Right cardiac atrium (tissue), 5 donors: Measurements from ENCODE around the gene UNC5B. TPM values are rescaled to one million over a fixed set of nuclear protein-coding genes. Genes with fewer than 3 reads are reported as not detected.
A peak's percentile ranks its signal among the peaks of the same experiment; 100 is the strongest.

Experiments
- ATAC-seq, 2 donors: fragments of 200-7000 bp; cut with Tn5 transposase; one replicate each; pipeline versions ENCODE4 v1.8.0 to v1.9.1; 2020; ENCODE audit warnings: moderate library complexity in 2 of 2, mild to moderate bottlenecking in 1 of 2
- DNase-seq, 3 donors: peaks; one replicate each; pipeline ENCODE4 v3.0.0-alpha.2; 2020
- H3K27ac ChIP-seq: one replicate; pipeline ENCODE4 v1.5.1; 2013; ENCODE audit warnings: mild to moderate bottlenecking, low read length, control low read depth, moderate library complexity
- H3K27me3 ChIP-seq: one replicate; pipeline ENCODE4 v1.6.1; 2013; ENCODE audit not compliant: control insufficient read depth, insufficient read depth
- H3K4me1 ChIP-seq: one replicate; pipeline ENCODE4 v1.6.1; 2013; ENCODE audit warnings: low read length; ENCODE audit not compliant: control insufficient read depth, insufficient read depth
- H3K4me3 ChIP-seq: one replicate; pipeline ENCODE4 v1.5.1; 2013; ENCODE audit warnings: low read length, control low read depth
- H3K9me3 ChIP-seq: one replicate; pipeline ENCODE4 v1.6.1; 2013; ENCODE audit warnings: low read length; ENCODE audit not compliant: control insufficient read depth
- WGBS: extraction: QIAGEN DNeasy Blood & Tissue Kit; methylation state at CpG from one replicate; pipeline ENCODE4 v1.1.7; 2013; 5-methylcytosine and 5-hydroxymethylcytosine counted together
- intact Hi-C, 4 donors: fragments of 100-400 bp; cut with DNase I; formaldehyde crosslinking; loops; one replicate each; pipeline versions ENCODE4 v1.11.0 to v1.14.0; 2022 to 2023
- polyA plus RNA-seq: library from polyadenylated mRNA; stranded (reverse); fragments of 200-250 nt; gene quantifications from one replicate; pipeline ENCODE4 v1.2.3, GENCODE V29; 2013
- total RNA-seq, 4 donors: library from RNA; stranded (reverse); fragmentation: NEBNext Ultra II Directional; extraction: Animal tissue kit (Norgen Biotek cat#: 25700); gene quantifications; one replicate each; pipeline ENCODE4 v1.2.1, GENCODE V29; 2021
- donor health status: healthy with polysubstance abuse.
- donor health status: DM: no; HTN: yes; CAD: no.
- donor health status: DM: no; HTN: no; CAD: no.
- donor health status: DM: no; HTN: yes; CAD: no; lungs with severe emphysema.
- donor health status: DM: yes; HTN: yes; CAD: no.

Gene UNC5B
- total and polyA plus RNA-seq, 5 donors: 12.4 to 26.6 (median 22.4) TPM

GRCh38 chr10:71306979-71307378 is 94.6 kb downstream of the UNC5B start:
- Histone ChIP-seq H3K27ac (no peak overlapping the region), H3K9me3 (no peaks in the 10 kb centered on the region), H3K4me1 (no peaks in the 10 kb centered on the region), H3K4me3 (no peak overlapping the region), H3K27me3 (no peaks in the 10 kb centered on the region)
- WGBS: 75% methylated on average over 3 of the region's 3 CpGs
- no peak for ATAC-seq
- peak in 1 of 3 donors; percentile 5 for DNase-seq
- intact Hi-C loops: no loop called here

DNA sequence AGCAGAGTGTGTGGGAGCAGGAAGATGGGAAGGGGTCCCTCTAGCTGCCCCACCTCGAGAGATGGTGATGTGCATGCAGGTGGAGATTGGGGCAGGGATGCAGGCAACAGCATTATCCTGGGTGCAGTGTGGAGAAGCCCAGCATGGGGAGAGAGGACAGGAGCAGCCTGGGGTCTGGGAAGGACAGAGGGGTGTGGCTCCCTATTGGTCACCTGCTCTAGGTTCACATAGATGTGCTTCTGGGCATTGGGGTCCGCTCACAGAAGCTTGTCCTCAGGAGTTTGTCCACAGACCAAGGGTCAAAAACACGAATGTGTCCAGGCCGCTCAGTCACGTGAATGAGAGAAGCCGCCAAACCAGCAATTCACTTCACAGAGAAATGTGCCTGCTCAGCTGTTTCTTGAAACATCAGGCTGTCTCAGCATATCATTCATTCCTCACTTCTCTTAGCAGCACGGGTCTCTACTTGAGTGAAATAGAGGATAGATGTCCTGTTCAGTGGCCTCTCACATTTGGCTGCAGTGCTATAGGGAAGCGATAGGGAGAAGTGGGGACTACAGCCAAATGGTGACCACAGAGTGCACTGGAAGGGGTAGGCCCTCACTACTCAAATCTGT is 95.2 kb downstream of the UNC5B start:
- DNase-seq (peak in 1 of 3 donors; percentile 62), ATAC-seq (peak; percentile 19 to 25)
- Histone ChIP-seq H3K27ac (no peak overlapping the region), H3K9me3 (no peaks in the 10 kb centered on the region), H3K27me3 (no peaks in the 10 kb centered on the region), H3K4me3 (no peak overlapping the region), H3K4me1 (no peaks in the 10 kb centered on the region)
- intact Hi-C loops: no loop called here
- 52% methylated on average over 8 of the region's 8 CpGs for WGBS

GRCh38 chr10:71308244-71308643 is 95.9 kb downstream of the UNC5B start:
- H3K9me3 ChIP-seq: no peaks in the 10 kb centered on the region
- WGBS: 85% methylated on average over 2 of the region's 2 CpGs
- intact Hi-C loops: no loop called here
- ATAC-seq (no peak), DNase-seq (peak in 1 of 3 donors; percentile 20)
- H3K4me1 ChIP-seq: no peaks in the 10 kb centered on the region
- H3K27ac ChIP-seq: no peak overlapping the region
- no peak overlapping the region for H3K4me3 ChIP-seq
- no peaks in the 10 kb centered on the region for H3K27me3 ChIP-seq

DNA sequence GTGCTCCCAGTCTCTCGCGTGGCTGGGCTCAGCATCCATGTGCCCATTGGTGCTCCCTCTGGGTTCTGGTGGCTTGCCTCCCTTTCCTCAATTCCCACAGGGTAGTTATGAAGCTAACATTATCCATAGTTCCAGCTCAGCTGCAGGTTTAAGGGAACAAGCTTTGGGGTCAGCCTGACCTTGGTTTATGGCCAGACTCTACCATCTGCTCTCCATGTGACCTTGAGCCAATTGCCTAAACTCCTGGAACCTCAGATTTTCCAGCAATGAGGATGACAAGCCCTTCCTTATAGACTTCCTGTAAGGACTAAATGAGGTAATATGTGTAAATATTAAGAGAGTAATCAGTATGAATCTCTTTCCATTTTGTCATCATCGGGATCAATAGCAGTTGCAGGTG is 96.6 kb downstream of the UNC5B start:
- Histone ChIP-seq H3K27ac (no peak overlapping the region), H3K4me3 (no peak overlapping the region), H3K27me3 (no peaks in the 10 kb centered on the region), H3K4me1 (no peaks in the 10 kb centered on the region), H3K9me3 (no peaks in the 10 kb centered on the region)
- intact Hi-C loops: no loop called here
- WGBS: 60% methylated on average over 3 of the region's 3 CpGs
- ATAC-seq (no peak), DNase-seq (peak in 1 of 3 donors; percentile 12)

DNA sequence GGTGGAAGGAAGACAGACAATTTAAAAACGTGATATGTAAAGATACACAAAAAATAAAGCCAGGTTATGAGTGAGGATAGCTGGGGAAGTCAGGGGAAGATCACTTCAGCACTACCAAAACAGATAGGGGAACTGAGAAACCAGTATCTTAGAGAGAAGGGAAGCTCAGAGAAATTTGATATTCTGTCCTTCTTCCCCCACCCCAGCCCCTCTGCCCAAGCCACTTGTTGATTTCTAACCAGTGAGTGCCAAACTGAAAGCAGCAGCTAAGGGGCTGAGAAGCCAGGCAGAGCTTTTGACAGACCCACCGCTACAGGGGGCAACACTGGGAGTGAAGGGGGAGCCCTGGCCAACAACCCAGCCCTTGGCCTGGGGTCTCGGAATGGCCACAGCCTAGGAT is 97.5 kb downstream of the UNC5B start:
- Histone ChIP-seq H3K27me3 (no peaks in the 10 kb centered on the region), H3K4me3 (no peak overlapping the region), H3K27ac (no peak overlapping the region), H3K9me3 (no peaks in the 10 kb centered on the region), H3K4me1 (no peaks in the 10 kb centered on the region)
- ATAC-seq (no peak), DNase-seq (peak in 1 of 3 donors; percentile 14)
- intact Hi-C loops: loop anchor here in 3 of 4 donors (5.0 to 10.0 kb wide), 7 partner anchors 65 to 505 kb away; no protein-coding TSS in a partner anchor
- 57% methylated on average over 3 of the region's 3 CpGs for WGBS

DNA sequence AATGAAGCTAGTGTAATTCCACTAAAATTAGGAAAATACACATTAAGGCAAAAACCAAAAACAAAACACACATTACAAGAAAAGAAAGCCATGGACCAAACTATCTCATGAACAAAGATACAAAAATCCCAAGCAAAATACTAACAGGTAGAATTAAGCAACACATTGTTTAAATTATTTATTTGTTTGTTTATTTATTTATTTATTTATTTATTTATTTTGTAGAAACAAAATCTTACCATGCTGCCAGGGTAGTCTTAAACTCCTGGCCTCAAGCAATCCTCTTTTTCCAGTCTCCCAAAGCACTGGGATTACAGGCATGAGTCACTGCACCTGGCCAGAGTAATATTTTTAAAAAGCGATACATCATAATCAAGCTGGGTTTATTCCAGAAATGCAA is 99.8 kb downstream of the UNC5B start:
- no peaks in the 10 kb centered on the region for H3K9me3 ChIP-seq
- ATAC-seq (no peak), DNase-seq (no peak)
- no peak overlapping the region for H3K27ac ChIP-seq
- no peaks in the 10 kb centered on the region for H3K27me3 ChIP-seq
- intact Hi-C loops: loop anchor here in 3 of 4 donors (5.0 to 10.0 kb wide), 7 partner anchors 63 to 503 kb away; no protein-coding TSS in a partner anchor
- H3K4me1 ChIP-seq: no peaks in the 10 kb centered on the region
- WGBS: 86% methylated on average over 1 of the region's 1 CpG
- no peak overlapping the region for H3K4me3 ChIP-seq

DNA sequence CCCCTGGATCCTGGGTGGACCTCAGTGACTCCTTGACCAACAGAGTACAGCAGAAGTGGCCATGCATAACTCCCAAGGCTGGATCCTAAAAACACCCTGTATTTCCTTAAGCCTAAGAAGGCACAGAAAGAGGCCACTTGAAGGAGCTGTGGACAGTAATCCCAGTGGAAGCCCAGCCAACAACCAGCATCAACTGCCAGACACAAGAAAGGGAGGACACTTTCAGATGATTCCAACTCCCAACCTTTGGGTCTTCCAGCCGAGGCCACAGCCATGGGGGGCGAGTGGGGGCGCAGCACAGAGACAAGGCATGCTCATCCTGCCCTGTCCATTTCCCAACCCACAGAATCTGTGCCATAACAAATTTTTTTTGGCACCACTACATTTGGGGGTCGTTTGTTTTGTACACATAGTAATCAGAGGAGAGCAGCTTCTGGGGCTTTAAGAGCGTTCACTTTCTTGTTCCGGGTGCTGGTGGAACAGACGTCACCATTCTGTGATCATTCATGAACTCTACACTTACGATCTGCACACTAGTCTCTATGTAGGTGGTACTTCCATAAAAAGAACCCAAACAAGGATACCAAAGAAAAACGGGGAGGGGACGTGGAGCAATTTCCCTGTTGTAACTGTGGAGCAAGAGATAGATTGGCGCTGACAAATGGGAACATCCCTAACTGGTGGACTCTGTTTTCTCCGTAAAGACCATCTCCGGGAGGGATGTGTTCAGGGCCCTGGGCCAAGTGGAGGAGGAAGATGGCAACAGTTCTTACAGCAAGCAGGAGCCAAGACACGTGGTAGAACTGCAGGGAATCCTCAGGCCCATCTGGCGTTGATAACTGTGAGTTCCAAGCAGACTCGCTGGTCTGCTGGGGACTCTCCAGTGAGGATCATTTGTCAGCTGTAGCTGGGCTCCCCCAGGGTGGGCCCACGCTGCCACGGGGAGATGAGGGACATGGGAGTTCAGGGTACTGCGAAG is 100.7 kb downstream of the UNC5B start:
- DNase-seq (peak; percentile 63 to 78 (median 72)), ATAC-seq (peak; percentile 52 to 55)
- Histone ChIP-seq H3K9me3 (no peaks in the 10 kb centered on the region), H3K27ac (no peak overlapping the region), H3K27me3 (no peaks in the 10 kb centered on the region), H3K4me1 (no peaks in the 10 kb centered on the region), H3K4me3 (no peak overlapping the region)
- 36% methylated on average over 19 of the region's 19 CpGs for WGBS
- intact Hi-C loops: loop anchor here in 3 of 4 donors (5.0 to 10.0 kb wide), 7 partner anchors 62 to 502 kb away; no protein-coding TSS in a partner anchor

GRCh38 chr10:71314028-71314693 is 101.8 kb downstream of the UNC5B start:
- no peak overlapping the region for H3K27ac ChIP-seq

DNA sequence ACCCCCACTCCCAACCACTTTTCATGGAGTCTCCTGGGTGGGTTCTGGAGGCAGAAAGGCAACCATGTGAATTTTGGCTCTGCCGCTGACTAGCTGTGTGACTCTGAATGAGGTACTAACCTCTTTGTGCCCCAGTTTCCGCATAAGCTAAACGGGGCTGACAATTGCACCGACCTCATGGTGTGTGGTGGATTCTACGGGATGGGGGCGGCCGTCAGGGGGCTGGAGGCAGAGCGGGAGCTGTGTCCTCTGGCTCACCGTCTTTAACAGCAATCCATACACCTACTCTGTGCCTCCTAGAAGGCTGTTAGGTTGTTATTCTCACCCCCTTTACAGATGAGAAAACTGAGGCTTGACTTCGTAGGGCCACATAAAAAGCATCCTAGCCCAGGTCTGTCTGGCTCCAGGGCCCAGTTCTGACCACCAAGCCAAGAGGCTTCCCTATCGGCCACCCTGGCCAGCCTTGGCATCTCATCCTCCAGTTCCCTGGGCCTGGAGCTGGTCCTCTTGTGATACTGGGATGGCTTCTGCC is 102.4 kb downstream of the UNC5B start:
- H3K27ac ChIP-seq: no peak overlapping the region
- no peaks in the 10 kb centered on the region for H3K27me3 ChIP-seq
- DNase-seq (peak in 1 of 3 donors; percentile 31), ATAC-seq (no peak)
- H3K4me3 ChIP-seq: no peak overlapping the region
- no peaks in the 10 kb centered on the region for H3K4me1 ChIP-seq
- 53% methylated on average over 11 of the region's 11 CpGs for WGBS
- intact Hi-C loops: loop anchor here in 3 of 4 donors (5.0 to 10.0 kb wide), 9 partner anchors 60 to 500 kb away; no protein-coding TSS in a partner anchor
- H3K9me3 ChIP-seq: no peaks in the 10 kb centered on the region

More at GRCh38 chr10:71314028-71314693, 101.8 kb downstream of the UNC5B start:
- Histone ChIP-seq H3K9me3 (no peaks in the 10 kb centered on the region), H3K4me3 (no peak overlapping the region), H3K4me1 (no peaks in the 10 kb centered on the region), H3K27me3 (no peaks in the 10 kb centered on the region)
- 5% methylated on average over 21 of the region's 21 CpGs for WGBS
- peak; percentile 71 to 81 (median 75) for DNase-seq
- peak; percentile 73 to 76 for ATAC-seq
- intact Hi-C loops: loop anchor here in 3 of 4 donors (5.0 to 10.0 kb wide), 7 partner anchors 61 to 501 kb away; no protein-coding TSS in a partner anchor

- Histone ChIP-seq H3K4me3 (no peak overlapping the region), H3K27me3 (no peaks in the 10 kb centered on the region), H3K4me1 (no peaks in the 10 kb centered on the region), H3K9me3 (no peaks in the 10 kb centered on the region), H3K27ac (no peak overlapping the region)
- WGBS: 70% methylated on average over 3 of the region's 3 CpGs
- ATAC-seq: no peak
- intact Hi-C loops: loop anchor here in 3 of 4 donors (5.0 to 10.0 kb wide), 8 partner anchors 59 to 499 kb away; no protein-coding TSS in a partner anchor
- DNase-seq: peak in 2 of 3 donors; percentile 14 to 28
Observed at GRCh38 chr10:71316056-71316785, 103.9 kb downstream of the UNC5B start.
